Muscle of leg (tissue), 16 donors: ENCODE measurements around the gene ZP4. TPM values are rescaled to one million over a fixed set of nuclear protein-coding genes. Genes with fewer than 3 reads are reported as not detected.
A peak's percentile ranks its signal among the peaks of the same experiment; 100 is the strongest.

Experiments
- DNase-seq: peaks from one replicate; pipeline ENCODE4 v3.0.0; 2013
- H3K27ac ChIP-seq: one replicate; pipeline ENCODE4 v1.5.1; 2013; ENCODE audit warnings: mild to moderate bottlenecking, low read length, control low read depth
- H3K27me3 ChIP-seq: one replicate; pipeline ENCODE4 v1.6.1; 2013; ENCODE audit warnings: low read length; ENCODE audit not compliant: control insufficient read depth, insufficient read depth
- H3K36me3 ChIP-seq: one replicate; pipeline ENCODE4 v1.6.1; 2013; ENCODE audit warnings: low read length; ENCODE audit not compliant: control insufficient read depth, insufficient read depth
- H3K4me1 ChIP-seq: one replicate; pipeline ENCODE4 v1.6.1; 2013; ENCODE audit warnings: low read length; ENCODE audit not compliant: control insufficient read depth, insufficient read depth
- H3K4me3 ChIP-seq: one replicate; pipeline ENCODE4 v1.5.1; 2013; ENCODE audit warnings: low read length, control low read depth
- H3K9me3 ChIP-seq: replicated peaks from 2 replicates; pipeline ENCODE4 v1.6.1; 2013; ENCODE audit warnings: low read depth, low read length; ENCODE audit not compliant: control insufficient read depth
- WGBS: methylation state at CpG from one replicate; pipeline ENCODE4 v1.1.5; 2013; ENCODE audit warnings: missing lambda C conversion rate; ENCODE audit not compliant: insufficient coverage; 5-methylcytosine and 5-hydroxymethylcytosine counted together
- long read RNA-seq, 11 donors: transcript quantifications; one replicate each; lab custom pipeline, GENCODE V29; 2026
- polyA plus RNA-seq, 8 donors: library from polyadenylated mRNA; unstranded; fragments of 120-200 nt; gene quantifications; one replicate each; pipeline versions ENCODE4 v1.2.1 to v1.2.3, GENCODE V29; 2013; ENCODE audit warnings: inconsistent platforms in 1 of 8, low replicate concordance in 1 of 8; ENCODE audit not compliant: insufficient read length in 8 of 8, insufficient read depth in 1 of 8
- total RNA-seq: library from RNA; stranded (reverse); fragments of 120-200 nt; gene quantifications from one replicate; pipeline ENCODE4 v1.2.4, GENCODE V29; 2013

ZP4 gene, protein sequence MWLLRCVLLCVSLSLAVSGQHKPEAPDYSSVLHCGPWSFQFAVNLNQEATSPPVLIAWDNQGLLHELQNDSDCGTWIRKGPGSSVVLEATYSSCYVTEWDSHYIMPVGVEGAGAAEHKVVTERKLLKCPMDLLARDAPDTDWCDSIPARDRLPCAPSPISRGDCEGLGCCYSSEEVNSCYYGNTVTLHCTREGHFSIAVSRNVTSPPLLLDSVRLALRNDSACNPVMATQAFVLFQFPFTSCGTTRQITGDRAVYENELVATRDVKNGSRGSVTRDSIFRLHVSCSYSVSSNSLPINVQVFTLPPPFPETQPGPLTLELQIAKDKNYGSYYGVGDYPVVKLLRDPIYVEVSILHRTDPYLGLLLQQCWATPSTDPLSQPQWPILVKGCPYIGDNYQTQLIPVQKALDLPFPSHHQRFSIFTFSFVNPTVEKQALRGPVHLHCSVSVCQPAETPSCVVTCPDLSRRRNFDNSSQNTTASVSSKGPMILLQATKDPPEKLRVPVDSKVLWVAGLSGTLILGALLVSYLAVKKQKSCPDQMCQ
- not detected for total RNA-seq
- polyA plus RNA-seq, result under 1 TPM in 1 of 8 donors, not detected in 7; 0.54 TPM
- long read RNA-seq, donor 1, result 0 reads
- long read RNA-seq, donor 2, result 0 reads
- long read RNA-seq, donor 3, result 0 reads
- long read RNA-seq, donor 4, result 0 reads
- long read RNA-seq, donor 5, result 0 reads
- long read RNA-seq, donor 6, result 0 reads
- long read RNA-seq, donor 7, result 0 reads
- long read RNA-seq, donor 8, result 0 reads
- long read RNA-seq, donor 9, result 0 reads
- long read RNA-seq, donor 10, result 0 reads
- long read RNA-seq, donor 11, result 0 reads

DNA sequence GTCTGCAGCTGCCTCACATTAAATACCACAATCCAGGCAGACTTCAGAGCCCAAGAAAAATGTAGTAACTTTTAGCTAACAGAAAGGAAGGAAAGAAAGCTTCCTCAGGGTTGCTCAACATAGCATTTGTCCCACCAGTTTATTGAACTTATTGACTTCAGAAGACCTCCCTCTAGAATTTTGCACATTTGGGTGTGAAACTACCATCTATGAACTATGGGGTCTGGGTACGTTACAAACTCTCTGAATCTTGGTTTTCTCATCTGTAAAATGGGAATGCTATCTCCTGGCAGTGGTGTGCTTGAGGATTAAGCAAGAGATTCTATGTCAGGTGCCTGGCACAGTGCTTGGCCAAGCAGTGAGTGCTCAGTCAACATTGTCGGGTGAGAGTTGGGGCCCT lies at the start of gene ZP4:
Gene ZP4 (minus strand): TSS at position 101 of the 400 bp plus-strand sequence. CDS start 287 bp downstream, outside the sequence.
- Histone ChIP-seq H3K36me3 (no peaks in the 10 kb centered on the region), H3K9me3 (no peaks in the 10 kb centered on the region), H3K27ac (no peak within 1 kb of the TSS), H3K4me3 (no peak within 1 kb of the TSS), H3K27me3 (no peaks in the 10 kb centered on the region), H3K4me1 (no peaks in the 10 kb centered on the region)
- no CpG with 5 or more reads among the region's 2 CpGs for WGBS
- DNase-seq, result no peak

DNA sequence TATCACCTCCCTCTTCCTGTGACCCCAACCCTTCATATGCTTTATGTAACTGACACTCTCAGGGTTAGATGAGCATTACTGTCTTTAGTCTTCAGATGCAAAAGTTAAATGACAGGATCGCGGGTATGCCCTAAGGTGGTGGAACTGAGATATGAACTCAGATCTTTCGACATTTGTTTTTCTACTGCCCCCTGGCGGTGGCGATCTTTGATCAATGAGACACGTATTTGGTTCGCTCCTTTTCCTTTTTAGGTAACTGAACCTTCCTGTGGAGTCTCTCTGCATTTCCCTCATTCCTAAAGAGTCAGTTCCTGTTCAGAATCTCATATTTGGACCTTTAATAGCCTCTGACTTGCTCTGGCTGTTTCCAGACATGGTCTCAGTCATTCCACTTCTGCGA lies 47.8 kb upstream of the ZP4 start:
- WGBS, result 48% methylated on average over 5 of the region's 8 CpGs
- Histone ChIP-seq H3K27ac (no peak overlapping the region), H3K4me1 (no peaks in the 10 kb centered on the region), H3K9me3 (no peaks in the 10 kb centered on the region), H3K36me3 (no peaks in the 10 kb centered on the region), H3K4me3 (no peak overlapping the region), H3K27me3 (no peaks in the 10 kb centered on the region)
- DNase-seq, result no peak

DNA sequence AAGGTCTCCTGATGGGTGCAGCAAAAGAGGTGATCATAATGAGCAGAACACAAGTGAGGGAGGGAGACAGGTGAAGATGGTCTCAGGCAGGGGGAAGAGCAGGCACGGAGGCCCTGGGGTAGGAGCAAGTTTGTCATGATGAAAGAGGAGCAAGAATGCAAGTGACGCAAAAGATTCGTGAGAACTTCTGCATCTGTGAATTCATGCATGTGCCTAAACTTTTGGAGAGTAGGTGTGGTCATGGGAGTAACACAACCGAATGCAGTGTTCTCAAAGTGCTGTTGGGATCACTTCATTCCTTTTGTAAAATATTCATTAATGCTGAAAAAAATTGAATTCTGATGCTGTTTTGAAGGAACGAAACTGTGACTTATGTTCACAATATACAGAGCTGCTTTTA lies 47.3 kb upstream of the ZP4 start:
- no peak for DNase-seq
- WGBS, result 84% methylated on average over 4 of the region's 5 CpGs
- H3K4me3 ChIP-seq, result no peak overlapping the region
- H3K27ac ChIP-seq, result no peak overlapping the region
- H3K36me3 ChIP-seq, result no peaks in the 10 kb centered on the region
- H3K4me1 ChIP-seq, result no peaks in the 10 kb centered on the region
- H3K27me3 ChIP-seq, result no peaks in the 10 kb centered on the region
- H3K9me3 ChIP-seq, result no peaks in the 10 kb centered on the region

DNA sequence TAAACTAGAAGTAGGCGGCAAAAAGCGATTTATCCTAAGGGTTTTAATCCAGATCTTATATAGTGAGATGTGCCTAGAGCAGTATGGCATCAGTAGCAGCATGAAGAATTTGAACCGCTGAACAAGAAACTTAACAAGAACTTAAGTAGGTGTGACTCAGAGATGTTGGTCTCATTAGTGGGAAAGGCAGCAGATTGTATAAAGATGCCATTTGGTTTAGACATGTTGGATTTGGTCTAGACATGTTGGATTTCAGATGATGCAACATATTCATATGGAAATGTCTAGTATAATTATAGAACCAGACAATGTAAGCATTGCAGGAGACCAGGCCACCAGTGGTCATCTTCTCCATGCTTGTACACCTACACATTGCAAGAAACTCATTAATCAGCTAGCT lies 42.1 kb upstream of the ZP4 start:
- Histone ChIP-seq H3K4me1 (no peaks in the 10 kb centered on the region), H3K9me3 (no peaks in the 10 kb centered on the region), H3K4me3 (no peak overlapping the region), H3K36me3 (no peaks in the 10 kb centered on the region), H3K27me3 (no peaks in the 10 kb centered on the region), H3K27ac (no peak overlapping the region)
- 75% methylated on average over 1 of the region's 3 CpGs for WGBS
- DNase-seq, result no peak

DNA sequence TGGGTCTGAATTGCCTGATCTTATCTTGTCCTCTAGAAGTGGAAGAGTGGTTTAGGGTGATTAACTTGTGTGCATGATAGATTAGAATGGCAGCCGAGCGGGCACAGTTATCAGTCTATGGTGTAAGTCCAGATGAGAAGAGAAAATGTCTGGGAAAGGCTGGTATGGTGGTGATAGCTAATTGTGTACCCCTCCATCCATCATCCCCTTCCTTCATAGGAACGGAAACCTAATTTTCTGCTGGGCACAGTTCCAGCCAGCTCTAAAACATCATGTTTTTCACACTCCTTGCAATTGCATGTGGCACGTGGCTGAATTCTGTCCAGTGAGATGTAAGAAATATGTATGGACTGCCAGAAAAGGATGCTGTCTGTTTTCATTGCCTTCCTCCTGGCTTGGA lies 40.9 kb upstream of the ZP4 start:
- Histone ChIP-seq H3K4me3 (no peak overlapping the region), H3K4me1 (no peaks in the 10 kb centered on the region), H3K9me3 (no peaks in the 10 kb centered on the region), H3K27ac (no peak overlapping the region), H3K36me3 (no peaks in the 10 kb centered on the region), H3K27me3 (no peaks in the 10 kb centered on the region)
- DNase-seq, result no peak
- no CpG with 5 or more reads among the region's 4 CpGs for WGBS

DNA sequence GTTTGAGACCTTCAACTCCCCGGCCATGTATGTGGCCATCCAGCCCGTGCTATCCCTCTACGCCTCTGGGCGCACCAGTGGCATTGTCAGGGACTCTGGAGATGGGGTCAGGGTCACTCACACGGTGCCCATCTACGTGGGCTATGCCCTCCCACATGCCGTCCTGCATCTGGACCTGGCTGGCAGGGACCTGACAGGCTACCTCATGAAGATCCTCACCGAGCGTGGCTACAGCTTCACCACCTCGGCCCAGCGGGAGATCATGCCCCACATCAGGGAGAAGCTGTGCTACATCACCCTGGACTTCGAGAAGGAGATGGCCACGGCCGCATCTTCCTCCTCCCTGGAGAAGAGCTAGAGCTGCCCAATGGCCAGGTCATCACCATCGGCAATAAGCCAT lies 36.5 kb upstream of the ZP4 start:
- H3K4me3 ChIP-seq, result no peak overlapping the region
- 97% methylated on average over 15 of the region's 15 CpGs for WGBS
- no peaks in the 10 kb centered on the region for H3K4me1 ChIP-seq
- H3K27me3 ChIP-seq, result no peaks in the 10 kb centered on the region
- H3K36me3 ChIP-seq, result no peaks in the 10 kb centered on the region
- no peak overlapping the region for H3K27ac ChIP-seq
- DNase-seq, result no peak
- no peaks in the 10 kb centered on the region for H3K9me3 ChIP-seq

DNA sequence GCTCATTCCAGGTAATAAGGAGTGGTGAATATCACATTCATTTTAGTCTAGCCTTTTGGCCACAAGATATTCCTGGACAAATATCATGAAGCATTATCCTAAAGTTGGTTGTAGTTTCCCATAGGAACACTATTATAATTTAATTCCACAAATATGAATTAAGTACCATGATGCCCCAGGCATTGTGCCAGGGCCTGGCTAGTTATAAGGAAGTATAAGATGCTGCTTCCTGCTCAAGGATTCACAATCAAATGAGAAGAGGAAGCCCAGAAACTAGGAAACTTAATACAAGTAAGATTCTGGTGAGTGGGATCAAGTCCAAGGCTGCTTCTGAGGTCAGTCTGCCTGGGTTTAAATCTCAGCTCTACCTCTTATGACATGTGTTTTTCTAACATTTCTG lies 30.6 kb upstream of the ZP4 start:
- H3K9me3 ChIP-seq, result no peaks in the 10 kb centered on the region
- H3K27me3 ChIP-seq, result no peaks in the 10 kb centered on the region
- DNase-seq, result peak; percentile 20
- no peaks in the 10 kb centered on the region for H3K4me1 ChIP-seq
- H3K27ac ChIP-seq, result no peak overlapping the region
- H3K36me3 ChIP-seq, result no peaks in the 10 kb centered on the region
- no peak overlapping the region for H3K4me3 ChIP-seq

DNA sequence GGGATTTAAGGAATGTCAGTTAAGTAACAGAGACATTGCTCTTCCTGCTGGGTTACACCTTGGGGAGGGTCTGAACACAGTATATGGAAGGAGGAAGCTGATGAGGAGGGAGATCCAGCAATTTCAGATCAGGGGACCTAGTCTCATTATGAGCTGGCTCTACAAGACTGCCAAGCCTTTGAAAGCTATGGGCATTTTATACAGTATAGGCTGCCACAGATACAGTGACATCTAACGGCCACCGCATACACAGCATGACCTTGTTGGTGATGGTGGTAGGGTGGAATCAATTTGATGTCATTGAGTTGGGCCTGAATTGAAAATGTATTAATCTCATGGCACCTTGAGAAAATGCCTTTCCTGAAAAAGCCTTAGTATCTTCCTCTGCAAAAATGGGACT lies 22.6 kb upstream of the ZP4 start:
- H3K27me3 ChIP-seq, result no peaks in the 10 kb centered on the region
- no peak overlapping the region for H3K27ac ChIP-seq
- peaks cover 2% of the 10 kb centered on the region for H3K9me3 ChIP-seq
- H3K4me3 ChIP-seq, result no peak overlapping the region
- no peaks in the 10 kb centered on the region for H3K36me3 ChIP-seq
- WGBS, result no CpG with 5 or more reads among the region's 2 CpGs
- H3K4me1 ChIP-seq, result no peaks in the 10 kb centered on the region
- no peak for DNase-seq

DNA sequence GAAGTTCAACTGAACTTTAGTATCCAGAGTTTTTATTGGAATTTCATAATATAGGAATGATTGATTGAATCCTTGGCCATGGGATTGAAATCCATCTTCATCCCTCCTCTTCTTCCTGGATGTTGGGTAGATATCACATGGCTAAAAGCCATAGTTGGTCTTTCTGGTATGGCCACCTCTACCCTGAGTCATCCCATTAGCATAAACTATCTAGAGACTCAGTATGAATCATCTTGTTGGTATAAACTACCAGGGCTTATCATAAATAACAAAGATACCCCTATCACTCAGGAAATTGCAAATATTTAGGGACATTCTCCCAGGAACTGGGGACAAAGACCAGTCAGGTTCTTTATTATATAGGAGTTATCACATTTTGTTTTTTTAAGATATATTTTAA lies 21.2 kb upstream of the ZP4 start:
- DNase-seq, result no peak

DNA sequence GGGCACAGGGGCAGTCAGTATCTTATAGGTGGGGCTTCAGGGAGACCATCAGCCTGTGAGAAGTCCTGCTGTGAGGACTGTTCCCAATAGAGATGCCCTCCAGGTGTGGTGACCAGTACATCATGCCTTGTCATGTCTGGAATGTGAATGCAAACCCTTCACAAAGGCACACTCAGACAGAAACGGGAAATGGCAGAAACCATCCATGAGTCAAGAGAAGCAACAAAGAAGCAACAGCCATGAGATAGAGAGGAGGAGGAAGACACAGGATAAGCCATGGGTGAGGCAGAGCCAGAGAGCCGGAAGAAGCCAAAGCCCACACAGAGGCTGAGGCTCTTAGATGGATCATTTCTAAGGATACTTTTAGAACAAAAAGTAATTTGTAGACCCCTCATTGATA lies 20.1 kb upstream of the ZP4 start:
- H3K36me3 ChIP-seq, result no peaks in the 10 kb centered on the region
- WGBS, result no CpG with 5 or more reads among the region's 2 CpGs

More for the DNA sequence above, 21.2 kb upstream of the ZP4 start:
- Histone ChIP-seq H3K4me1 (no peaks in the 10 kb centered on the region), H3K27ac (no peak overlapping the region), H3K36me3 (no peaks in the 10 kb centered on the region), H3K9me3 (peaks cover 2% of the 10 kb centered on the region), H3K4me3 (no peak overlapping the region), H3K27me3 (no peaks in the 10 kb centered on the region)

More for the DNA sequence above, 20.1 kb upstream of the ZP4 start:
- no peak for DNase-seq
- no peak overlapping the region for H3K4me3 ChIP-seq
- no peaks in the 10 kb centered on the region for H3K4me1 ChIP-seq
- H3K9me3 ChIP-seq, result peaks cover 2% of the 10 kb centered on the region
- H3K27me3 ChIP-seq, result no peaks in the 10 kb centered on the region
- H3K27ac ChIP-seq, result no peak overlapping the region
